HG03175 (cell line): ENCODE data around the gene CCDC70.

Source experiments
- ATAC-seq: cut with Tn5 transposase; IDR thresholded peaks from one replicate; pipeline ENCODE4 v1.9.1; 2021; ENCODE audit warnings: mild to moderate bottlenecking, moderate library complexity; ENCODE audit not compliant: unreplicated experiment

The CCDC70 gene

GRCh38 chr13:51856998-51857397, 4.8 kb upstream of the CCDC70 start:
- no peak for ATAC-seq

- no peak for ATAC-seq
These were observed 3.1 kb upstream of the CCDC70 start for GRCh38 chr13:51858433-51859247.

- ATAC-seq, result no peak
These were observed 1.2 kb downstream of the CCDC70 start for GRCh38 chr13:51862957-51863356.

GRCh38 chr13:51865838-51866237, 4.1 kb downstream of the CCDC70 start:
- no peak for ATAC-seq

GRCh38 chr13:51867062-51867461, 5.3 kb downstream of the CCDC70 start:
- no peak for ATAC-seq

- ATAC-seq, result no peak
These were observed 8.1 kb downstream of the CCDC70 start for GRCh38 chr13:51869916-51870315.

GRCh38 chr13:51870616-51871015, 8.8 kb downstream of the CCDC70 start:
- ATAC-seq, result no peak

GRCh38 chr13:51873117-51873798, 11.5 kb downstream of the CCDC70 start:
- ATAC-seq, result no peak

- ATAC-seq, result no peak
These were observed 12.1 kb downstream of the CCDC70 start for GRCh38 chr13:51873837-51874236.

- no peak for ATAC-seq
These were observed 12.9 kb downstream of the CCDC70 start for GRCh38 chr13:51874651-51875050.

GRCh38 chr13:51879133-51879532, 17.4 kb downstream of the CCDC70 start:
- ATAC-seq, result no peak

GRCh38 chr13:51881296-51881695, 19.5 kb downstream of the CCDC70 start:
- no peak for ATAC-seq

- no peak for ATAC-seq
These were observed 20.9 kb downstream of the CCDC70 start for GRCh38 chr13:51882570-51883225.

- ATAC-seq, result no peak
These were observed 21.4 kb downstream of the CCDC70 start for GRCh38 chr13:51883226-51883600.

GRCh38 chr13:51885651-51886050, 23.9 kb downstream of the CCDC70 start:
- no peak for ATAC-seq

- ATAC-seq, result no peak
These were observed 25.7 kb downstream of the CCDC70 start for GRCh38 chr13:51887468-51887867.

- no peak for ATAC-seq
These were observed 30.9 kb downstream of the CCDC70 start for GRCh38 chr13:51892657-51893056.

GRCh38 chr13:51894239-51894638, 32.5 kb downstream of the CCDC70 start:
- no peak for ATAC-seq

- ATAC-seq, result peak; percentile 71
These were observed 34.4 kb downstream of the CCDC70 start for GRCh38 chr13:51895906-51896888.

- no peak for ATAC-seq
These were observed 38.7 kb downstream of the CCDC70 start for GRCh38 chr13:51900471-51900870.

GRCh38 chr13:51902776-51903175, 41.0 kb downstream of the CCDC70 start:
- no peak for ATAC-seq
